Sigmoid colon (tissue), 7 donors: Measurements from ENCODE around the gene HSH2D. TPM values are rescaled to one million over a fixed set of nuclear protein-coding genes. Genes with fewer than 3 reads are reported as not detected.

Experiments used
- DNase-seq: peaks from one replicate; pipeline ENCODE4 v3.0.0-alpha.2; 2019
- H3K27ac ChIP-seq, 4 donors: fragments of 200-600 bp; sonication (generic); one replicate each; pipeline ENCODE4 v1.5.1; 2016 to 2019; ENCODE audit warnings: mild to moderate bottlenecking in 1 of 4
- H3K27me3 ChIP-seq, 3 donors: fragments of 200-600 bp; sonication (generic); one replicate each; pipeline ENCODE4 v1.5.1; 2019; ENCODE audit warnings: mild to moderate bottlenecking in 1 of 3
- H3K36me3 ChIP-seq, 4 donors: fragments of 200-600 bp; sonication (generic); one replicate each; pipeline ENCODE4 v1.5.1; 2016 to 2019
- H3K4me1 ChIP-seq, 4 donors: fragments of 200-600 bp; sonication (generic); one replicate each; pipeline ENCODE4 v1.5.1; 2017 to 2019
- H3K4me3 ChIP-seq, 4 donors: fragments of 200-600 bp; sonication (generic); one replicate each; pipeline ENCODE4 v1.5.1; 2017 to 2019; ENCODE audit warnings: mild to moderate bottlenecking in 2 of 4, moderate library complexity in 1 of 4
- H3K9me3 ChIP-seq, 4 donors: fragments of 200-600 bp in 3 of 4; sonication (generic) in 3 of 4; one replicate each; pipeline versions ENCODE4 v1.5.1 to v1.6.1; 2013 to 2019
- CTCF ChIP-seq, 4 experiments: fragments of 450-650 bp in 3 of 4; fragments of 200-600 bp in 1 of 4; IDR thresholded peaks; one replicate each; pipeline ENCODE4 v1.5.1; 2016 to 2019; ENCODE audit warnings: antibody characterized with exemption in 4 of 4, mild to moderate bottlenecking in 3 of 4, moderate library complexity in 2 of 4
- EP300 ChIP-seq, 4 donors: sonication (generic); formaldehyde crosslinking; IDR thresholded peaks; one replicate each; pipeline ENCODE4 v1.6.1; 2017; ENCODE audit warnings: antibody characterized with exemption in 4 of 4
- POLR2A ChIP-seq, 2 donors: fragments of 450-650 bp; IDR thresholded peaks; one replicate each; pipeline ENCODE4 v1.6.1; 2016; ENCODE audit warnings: antibody characterized with exemption in 2 of 2, mild to moderate bottlenecking in 2 of 2, moderate library complexity in 2 of 2
- POLR2AphosphoS5 ChIP-seq, 4 donors: sonication (generic); formaldehyde crosslinking; IDR thresholded peaks; one replicate each; pipeline ENCODE4 v1.6.1; 2017; ENCODE audit warnings: antibody characterized with exemption in 4 of 4
- WGBS, 2 donors: extraction: QIAGEN DNeasy Blood & Tissue Kit; methylation state at CpG; one replicate each; pipeline ENCODE4 v1.1.7; 2013; 5-methylcytosine and 5-hydroxymethylcytosine counted together
- intact Hi-C: fragments of 100-400 bp; cut with DNase I; formaldehyde crosslinking; loops from one replicate; pipeline ENCODE4 v1.15.1; 2023
- polyA plus RNA-seq, 3 donors: library from polyadenylated mRNA; stranded (reverse); fragments of 200-250 nt; gene quantifications; one replicate each; pipeline ENCODE4 v1.2.3, GENCODE V29; 2013
- total RNA-seq, 4 donors: library from RNA; depleted of rRNA; stranded (reverse); fragments of >200 nt; gene quantifications; one replicate each; pipeline ENCODE4 v1.1.0, GENCODE V29; 2016
- donor health status: healthy with polysubstance abuse.
- donor health status: Bipolar disorder and iron deficiency.
- donor health status: healthy.

The HSH2D gene
- total and polyA plus RNA-seq, 7 donors = 2.5 to 40.0 (median 14.4) TPM; not detected in 2

GRCh38 chr19:16121141-16121540 lies 22.3 kb upstream of the HSH2D start:
- H3K9me3 ChIP-seq = no peaks in the 10 kb centered on the region
- no peak for DNase-seq
- peaks cover 0 to 1% (median 0%) of the 10 kb centered on the region in 4 donors for H3K4me1 ChIP-seq
- H3K27me3 ChIP-seq = no peaks in the 10 kb centered on the region
- H3K4me3 ChIP-seq = no peak overlapping the region
- H3K27ac ChIP-seq = no peak overlapping the region
- TF ChIP-seq CTCF (IDR thresholded peaks at IDR 0.05) (no peak), POLR2AphosphoS5 (IDR thresholded peaks at IDR 0.05) (no peak), EP300 (IDR thresholded peaks at IDR 0.05) (no peak), POLR2A (IDR thresholded peaks at IDR 0.05) (no peak)
- WGBS, 2 donors = 91 to 94% methylated on average over 5 of the region's 5 CpGs
- intact Hi-C loops = no loop called here
- H3K36me3 ChIP-seq = peaks cover 36 to 83% (median 67%) of the 10 kb centered on the region in 4 donors

- 94 to 95% methylated on average over 11 of the region's 11 CpGs for WGBS, 2 donors
- H3K36me3 ChIP-seq = peaks cover 36 to 91% (median 73%) of the 10 kb centered on the region in 4 donors
Measured at GRCh38 chr19:16121967-16122366, 21.5 kb upstream of the HSH2D start.

GRCh38 chr19:16124953-16125352 lies 18.5 kb upstream of the HSH2D start:
- Histone ChIP-seq H3K4me3 (no peak overlapping the region), H3K27me3 (no peaks in the 10 kb centered on the region), H3K36me3 (peaks cover 46 to 100% (median 81%) of the 10 kb centered on the region in 4 donors), H3K4me1 (no peaks in the 10 kb centered on the region), H3K9me3 (no peaks in the 10 kb centered on the region), H3K27ac (no peak overlapping the region)
- TF ChIP-seq POLR2AphosphoS5 (IDR thresholded peaks at IDR 0.05) = no peak
- TF ChIP-seq EP300 (IDR thresholded peaks at IDR 0.05) = no peak
- TF ChIP-seq POLR2A (IDR thresholded peaks at IDR 0.05) = no peak
- no peak for TF ChIP-seq CTCF (IDR thresholded peaks at IDR 0.05)
- intact Hi-C loops = no loop called here
- no peak for DNase-seq
- 95% methylated on average over 14 of the region's 14 CpGs for WGBS, 2 donors

More at GRCh38 chr19:16121967-16122366, 21.5 kb upstream of the HSH2D start:
- no peak for DNase-seq
- Histone ChIP-seq H3K27ac (no peak overlapping the region), H3K27me3 (no peaks in the 10 kb centered on the region), H3K9me3 (no peaks in the 10 kb centered on the region), H3K4me1 (no peaks in the 10 kb centered on the region), H3K4me3 (no peak overlapping the region)
- intact Hi-C loops = no loop called here
- TF ChIP-seq CTCF (IDR thresholded peaks at IDR 0.05) = no peak

- no peak overlapping the region for H3K27ac ChIP-seq
- H3K4me3 ChIP-seq = no peak overlapping the region
- peaks cover 45 to 100% (median 81%) of the 10 kb centered on the region in 4 donors for H3K36me3 ChIP-seq
- H3K27me3 ChIP-seq = no peaks in the 10 kb centered on the region
- TF ChIP-seq POLR2A (IDR thresholded peaks at IDR 0.05) (no peak), CTCF (IDR thresholded peaks at IDR 0.05) (no peak), EP300 (IDR thresholded peaks at IDR 0.05) (no peak), POLR2AphosphoS5 (IDR thresholded peaks at IDR 0.05) (no peak)
- intact Hi-C loops = no loop called here
- DNase-seq = no peak
- 57 to 70% methylated on average over 10 of the region's 10 CpGs for WGBS, 2 donors
- H3K9me3 ChIP-seq = no peaks in the 10 kb centered on the region
- H3K4me1 ChIP-seq = no peaks in the 10 kb centered on the region
Measured at GRCh38 chr19:16125737-16126495, 17.6 kb upstream of the HSH2D start.
